ENCODE measurements around the gene KRTAP4-2. TPM values are rescaled to one million over a fixed set of nuclear protein-coding genes. Genes with fewer than 3 reads are reported as not detected.
"Not testable (repeated sequence)": the region's sequence is repeated elsewhere in the genome, so short reads cannot be mapped to it uniquely, and the experiment has no call there.

The KRTAP4-2 gene
- total RNA-seq, 1 donor from 2014 or later = not detected

DNA sequence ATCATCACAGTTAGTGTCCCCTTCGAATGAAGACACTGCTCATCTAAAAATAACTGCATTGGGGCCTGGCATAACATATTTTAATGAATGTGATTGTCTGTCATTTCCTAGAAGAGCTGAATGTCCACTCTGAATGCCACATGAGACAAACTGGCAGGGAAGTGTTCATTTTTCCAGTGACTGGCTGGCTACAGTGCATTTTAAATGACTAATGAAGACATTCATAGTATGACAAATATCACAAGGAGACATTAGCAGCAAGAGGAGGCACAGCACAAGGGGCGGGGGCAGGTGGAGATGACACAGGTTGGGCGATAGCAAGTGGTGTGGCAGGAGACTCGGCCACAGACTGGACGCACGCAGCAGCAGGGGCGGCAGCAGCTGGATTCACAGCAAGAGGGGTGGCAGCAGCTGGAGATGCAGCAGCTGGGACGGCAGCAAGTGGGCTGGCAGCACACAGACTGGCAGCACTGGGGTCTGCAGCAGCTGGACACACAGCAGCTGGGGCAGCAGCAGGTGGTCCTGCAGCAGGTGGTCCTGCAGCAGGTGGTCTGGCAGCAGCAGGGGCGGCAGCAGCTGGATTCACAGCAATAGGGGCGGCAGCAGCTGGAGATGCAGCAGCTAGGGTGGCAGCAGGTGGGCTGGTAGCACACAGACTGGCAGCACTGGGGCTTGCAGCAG is 28.9 kb downstream of the KRTAP4-2 start:
- H3K27me3 Mint-ChIP-seq; intact Hi-C loops (cut with micrococcal nuclease); H3K36me3 Mint-ChIP-seq (ENCODE audit: low read depth); H3K27ac Mint-ChIP-seq; H3K4me1 Mint-ChIP-seq; DNase-seq; H3K4me3 Mint-ChIP-seq; H3K9me3 Mint-ChIP-seq: not testable (repeated sequence)

- Mint-ChIP-seq H3K9me3 (peaks cover 10% of the 10 kb centered on the region), H3K27ac (no peak overlapping the region), H3K36me3 (ENCODE audit: low read depth) (no peaks in the 10 kb centered on the region), H3K27me3 (no peaks in the 10 kb centered on the region), H3K4me3 (no peak overlapping the region), H3K4me1 (no peaks in the 10 kb centered on the region)
- DNase-seq = no peak
- intact Hi-C loops (cut with micrococcal nuclease) = no loop called here
Observed at GRCh38 chr17:41147531-41148204, 30.4 kb downstream of the KRTAP4-2 start.

DNA sequence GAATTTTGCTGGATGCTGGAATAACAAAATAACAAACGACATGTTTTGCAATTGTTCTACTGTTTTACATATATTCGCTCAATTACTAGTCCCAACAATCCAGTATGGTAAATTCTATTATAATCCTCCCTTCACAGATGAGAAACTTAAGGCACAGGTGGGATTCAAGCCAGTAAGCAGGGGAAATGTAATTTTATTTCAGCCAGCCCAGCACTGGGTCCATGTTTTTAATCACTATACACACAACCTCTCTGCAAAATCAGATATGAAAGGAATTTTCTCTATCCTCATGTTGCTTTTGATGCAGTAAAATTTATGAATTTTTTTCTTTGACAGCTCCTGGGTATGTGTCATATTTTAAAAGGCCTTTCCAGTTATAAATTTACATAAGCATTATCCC is 32.8 kb downstream of the KRTAP4-2 start:
- intact Hi-C loops (cut with micrococcal nuclease) = no loop called here
- no peak for DNase-seq
- peaks cover 20% of the 10 kb centered on the region for H3K9me3 Mint-ChIP-seq

DNA sequence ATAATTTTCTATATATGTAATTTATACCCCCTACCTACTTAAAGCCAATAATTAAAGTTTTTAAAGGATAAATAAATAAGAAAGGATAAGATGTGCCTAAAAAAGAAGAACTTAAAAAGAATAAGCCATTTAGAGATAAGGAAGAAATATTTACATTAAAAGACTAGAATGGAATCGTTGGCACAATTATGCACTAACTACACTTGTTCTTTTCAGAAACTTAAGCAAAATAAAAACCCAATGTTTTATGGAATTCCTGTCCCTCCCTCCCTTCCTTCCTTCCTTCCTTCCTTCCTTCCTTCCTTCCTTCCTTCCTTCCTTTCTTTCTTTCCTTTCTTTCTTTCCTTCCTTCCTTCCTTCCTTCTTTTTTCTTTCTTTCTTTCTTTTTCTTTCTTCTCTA is 33.2 kb downstream of the KRTAP4-2 start:
- Mint-ChIP-seq H3K36me3 (ENCODE audit: low read depth) (no peaks in the 10 kb centered on the region), H3K4me1 (no peaks in the 10 kb centered on the region), H3K27ac (no peak overlapping the region), H3K4me3 (no peak overlapping the region), H3K9me3 (peaks cover 20% of the 10 kb centered on the region), H3K27me3 (no peaks in the 10 kb centered on the region)
- intact Hi-C loops (cut with micrococcal nuclease) = no loop called here
- no peak for DNase-seq

More for the DNA sequence above, 32.8 kb downstream of the KRTAP4-2 start:
- no peaks in the 10 kb centered on the region for H3K27me3 Mint-ChIP-seq
- H3K36me3 Mint-ChIP-seq (ENCODE audit: low read depth) = no peaks in the 10 kb centered on the region
- no peaks in the 10 kb centered on the region for H3K4me1 Mint-ChIP-seq
- H3K27ac Mint-ChIP-seq = no peak overlapping the region
- H3K4me3 Mint-ChIP-seq = no peak overlapping the region

- intact Hi-C loops (cut with micrococcal nuclease) = no loop called here
- peaks cover 3% of the 10 kb centered on the region for H3K27me3 Mint-ChIP-seq
- H3K27ac Mint-ChIP-seq = no peak overlapping the region
- no peak overlapping the region for H3K4me3 Mint-ChIP-seq
- H3K4me1 Mint-ChIP-seq = no peaks in the 10 kb centered on the region
- no peaks in the 10 kb centered on the region for H3K36me3 Mint-ChIP-seq (ENCODE audit: low read depth)
- no peak for DNase-seq
- peaks cover 27% of the 10 kb centered on the region for H3K9me3 Mint-ChIP-seq
Observed at GRCh38 chr17:41141361-41141760, 36.7 kb downstream of the KRTAP4-2 start.

DNA sequence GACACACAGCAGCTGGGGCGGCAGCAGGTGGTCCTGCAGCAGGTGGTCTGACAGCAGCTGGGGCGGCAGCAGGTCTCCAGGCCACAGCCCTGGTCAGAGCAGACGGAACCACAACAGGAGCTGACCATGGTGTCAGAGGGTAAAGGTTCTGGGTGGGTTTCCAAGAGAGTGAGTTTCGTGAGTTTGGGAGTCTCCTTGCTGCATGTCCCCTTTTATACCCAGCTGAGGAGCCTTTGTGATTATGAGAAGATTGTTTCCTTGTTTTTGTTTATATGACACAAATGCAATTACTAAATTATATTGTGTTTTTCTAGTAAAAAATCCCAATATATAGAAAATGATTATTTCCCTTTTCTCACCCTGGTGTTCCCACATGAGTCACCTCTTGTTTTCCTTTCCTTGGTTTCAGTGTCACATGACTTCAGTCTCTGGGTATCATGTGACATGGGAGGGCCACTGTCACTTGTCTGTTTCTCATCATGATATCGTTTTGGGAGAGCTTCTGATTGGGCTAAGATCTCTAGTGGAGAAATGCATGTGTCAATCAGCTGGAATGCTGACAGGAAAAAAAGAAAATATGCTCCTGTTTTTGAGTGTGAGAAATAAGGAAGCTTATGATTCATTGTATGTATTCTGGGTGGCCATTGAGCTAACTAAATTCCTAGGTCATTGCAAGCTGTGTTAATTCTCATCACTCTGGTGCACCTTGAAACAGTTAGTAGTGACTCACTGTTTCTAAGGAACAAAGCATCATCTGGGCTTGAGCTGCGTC is 37.5 kb downstream of the KRTAP4-2 start, which contains the start of gene KRTAP4-6:
Gene KRTAP4-6 (minus strand): TSS at position 185 of the 772 bp plus-strand sequence. CDS start 57 bp downstream, at position 128.
- intact Hi-C loops (cut with micrococcal nuclease) = no loop called here
- Mint-ChIP-seq H3K27me3 (peaks cover 3% of the 10 kb centered on the region), H3K27ac (no peak within 1 kb of the TSS), H3K9me3 (peaks cover 27% of the 10 kb centered on the region), H3K4me3 (no peak within 1 kb of the TSS), H3K4me1 (no peaks in the 10 kb centered on the region), H3K36me3 (ENCODE audit: low read depth) (no peaks in the 10 kb centered on the region)
- DNase-seq = no peak

DNA sequence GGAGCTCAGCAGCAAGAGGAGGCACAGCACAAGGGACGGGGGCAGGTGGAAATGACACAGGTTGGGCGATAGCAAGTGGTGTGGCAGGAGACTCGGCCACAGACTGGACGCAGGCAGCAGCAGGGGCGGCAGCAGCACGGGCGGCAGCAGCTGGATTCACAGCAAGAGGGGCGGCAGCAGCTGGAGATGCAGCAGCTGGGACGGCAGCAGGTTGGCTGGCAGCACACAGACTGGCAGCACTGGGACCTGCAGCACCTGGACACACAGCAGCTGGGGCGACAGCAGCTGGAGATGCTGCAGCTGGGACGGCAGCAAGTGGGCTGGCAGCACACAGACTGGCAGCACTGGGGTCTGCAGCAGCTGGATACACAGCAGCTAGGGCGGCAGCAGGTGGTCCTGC is 38.2 kb downstream of the KRTAP4-2 start:
- intact Hi-C loops (cut with micrococcal nuclease) = not testable (repeated sequence)

GRCh38 chr17:41133880-41134735 is 43.9 kb downstream of the KRTAP4-2 start:
- H3K4me1 Mint-ChIP-seq = no peaks in the 10 kb centered on the region
- H3K36me3 Mint-ChIP-seq (ENCODE audit: low read depth) = no peaks in the 10 kb centered on the region
- DNase-seq = no peak
- H3K27me3 Mint-ChIP-seq = peaks cover 3% of the 10 kb centered on the region
- intact Hi-C loops (cut with micrococcal nuclease) = no loop called here
- no peak overlapping the region for H3K27ac Mint-ChIP-seq
- no peak overlapping the region for H3K4me3 Mint-ChIP-seq
- H3K9me3 Mint-ChIP-seq = peaks cover 7% of the 10 kb centered on the region

More for the DNA sequence above, 38.2 kb downstream of the KRTAP4-2 start:
- not testable (repeated sequence) for H3K36me3 Mint-ChIP-seq (ENCODE audit: low read depth); H3K27ac Mint-ChIP-seq; H3K27me3 Mint-ChIP-seq; H3K4me1 Mint-ChIP-seq; DNase-seq; H3K4me3 Mint-ChIP-seq
- peaks cover 27% of the 10 kb centered on the region for H3K9me3 Mint-ChIP-seq

DNA sequence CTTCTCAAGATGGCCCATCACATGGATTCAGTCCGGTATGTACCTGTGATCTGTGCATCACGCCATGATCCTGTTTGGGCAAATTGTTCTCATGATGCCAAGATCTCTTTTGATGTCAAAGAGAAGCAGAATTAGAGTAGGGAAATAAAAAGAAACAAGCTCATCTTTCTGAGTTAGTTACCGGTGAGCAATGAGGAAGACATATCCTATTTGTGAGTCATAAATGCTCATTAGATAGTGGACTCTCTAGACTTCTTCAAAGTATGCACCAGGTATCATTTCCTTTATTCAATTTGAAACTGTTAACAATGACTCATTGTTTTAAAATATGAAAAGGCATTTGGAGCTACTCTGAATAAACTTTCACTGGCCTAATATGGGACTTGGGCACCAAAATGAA is 46.0 kb downstream of the KRTAP4-2 start:
- no peaks in the 10 kb centered on the region for H3K4me1 Mint-ChIP-seq

More for the DNA sequence above, 46.0 kb downstream of the KRTAP4-2 start:
- Mint-ChIP-seq H3K27me3 (no peaks in the 10 kb centered on the region), H3K27ac (no peak overlapping the region), H3K9me3 (no peaks in the 10 kb centered on the region), H3K4me3 (no peak overlapping the region), H3K36me3 (ENCODE audit: low read depth) (no peaks in the 10 kb centered on the region)
- DNase-seq = no peak
- intact Hi-C loops (cut with micrococcal nuclease) = no loop called here

Other genes starting within 250 kb of the KRTAP4-2 start
- gene KRT23, start 240.6 kb downstream of the KRTAP4-2 start, total RNA-seq = not detected in 2 replicates
- gene KRT39, start 211.3 kb downstream of the KRTAP4-2 start, total RNA-seq = not detected in 2 replicates
- gene KRT40, start 193.9 kb downstream of the KRTAP4-2 start, total RNA-seq = not detected in 2 replicates
- gene KRTAP3-3, start 184.1 kb downstream of the KRTAP4-2 start, total RNA-seq = not detected in 2 replicates
- not detected in 2 replicates for gene KRTAP3-2, start 178.3 kb downstream of the KRTAP4-2 start, total RNA-seq
- not detected in 2 replicates for gene KRTAP3-1, start 169.1 kb downstream of the KRTAP4-2 start, total RNA-seq
- gene KRTAP1-5, start 151.0 kb downstream of the KRTAP4-2 start, total RNA-seq = not detected in 2 replicates
- not detected in 2 replicates for gene KRTAP1-4, start 148.0 kb downstream of the KRTAP4-2 start, total RNA-seq
- gene KRTAP1-3, start 143.3 kb downstream of the KRTAP4-2 start, total RNA-seq = not detected in 2 replicates
- not detected in 2 replicates for gene KRTAP1-1, start 136.8 kb downstream of the KRTAP4-2 start, total RNA-seq
- gene KRTAP2-1, start 130.9 kb downstream of the KRTAP4-2 start, total RNA-seq = not detected in 2 replicates
- gene KRTAP2-2, start 123.0 kb downstream of the KRTAP4-2 start, total RNA-seq = not detected in 2 replicates
- gene KRTAP2-3, start 118.1 kb downstream of the KRTAP4-2 start, total RNA-seq = not detected in 2 replicates
- gene KRTAP2-4, start 112.3 kb downstream of the KRTAP4-2 start, total RNA-seq = not detected in 2 replicates
- not detected in 2 replicates for gene KRTAP4-7, start 94.1 kb downstream of the KRTAP4-2 start, total RNA-seq
- gene KRTAP4-8, start 80.1 kb downstream of the KRTAP4-2 start, total RNA-seq = not detected in 2 replicates
- not detected in 2 replicates for gene KRTAP4-16, start 76.0 kb downstream of the KRTAP4-2 start, total RNA-seq
- gene KRTAP4-9, start 72.8 kb downstream of the KRTAP4-2 start, total RNA-seq = not detected in 2 replicates
- gene KRTAP4-11, start 59.8 kb downstream of the KRTAP4-2 start, total RNA-seq = not detected in 2 replicates
- not detected in 2 replicates for gene KRTAP4-12, start 54.0 kb downstream of the KRTAP4-2 start, total RNA-seq
- gene KRTAP4-6, start 37.7 kb downstream of the KRTAP4-2 start, total RNA-seq = not detected in 2 replicates
- gene KRTAP4-5, start 28.4 kb downstream of the KRTAP4-2 start, total RNA-seq = not detected in 2 replicates
- not detected in 2 replicates for gene KRTAP4-4, start 17.5 kb downstream of the KRTAP4-2 start, total RNA-seq
- not detected in 2 replicates for gene KRTAP4-3, start 10.0 kb downstream of the KRTAP4-2 start, total RNA-seq
- not detected in 2 replicates for gene KRTAP4-1, start 6.7 kb upstream of the KRTAP4-2 start, total RNA-seq
- gene KRTAP9-1, start 11.7 kb upstream of the KRTAP4-2 start, total RNA-seq = not detected in 2 replicates
- gene KRTAP9-2, start 48.4 kb upstream of the KRTAP4-2 start, total RNA-seq = not detected in 2 replicates
- gene KRTAP9-3, start 54.2 kb upstream of the KRTAP4-2 start, total RNA-seq = not detected in 2 replicates
- not detected in 2 replicates for gene KRTAP9-8, start 59.8 kb upstream of the KRTAP4-2 start, total RNA-seq
- gene KRTAP9-4, start 71.5 kb upstream of the KRTAP4-2 start, total RNA-seq = not detected in 2 replicates
- gene KRTAP9-9, start 77.2 kb upstream of the KRTAP4-2 start, total RNA-seq = not detected in 2 replicates
- not detected in 2 replicates for gene KRTAP9-6, start 87.2 kb upstream of the KRTAP4-2 start, total RNA-seq
- not detected in 2 replicates for gene KRTAP9-7, start 97.5 kb upstream of the KRTAP4-2 start, total RNA-seq
- gene KRTAP29-1, start 124.6 kb upstream of the KRTAP4-2 start, total RNA-seq = not detected in 2 replicates
- gene KRTAP16-1, start 131.1 kb upstream of the KRTAP4-2 start, total RNA-seq = not detected in 2 replicates
- gene KRTAP17-1, start 137.5 kb upstream of the KRTAP4-2 start, total RNA-seq = not detected in 2 replicates
- gene KRT33A, start 172.6 kb upstream of the KRTAP4-2 start, total RNA-seq = not detected in 2 replicates
- gene KRT33B, start 191.6 kb upstream of the KRTAP4-2 start, total RNA-seq = not detected in 2 replicates
- gene KRT34, start 204.1 kb upstream of the KRTAP4-2 start, total RNA-seq = not detected in 2 replicates
- gene KRT31, start 219.4 kb upstream of the KRTAP4-2 start, total RNA-seq = not detected in 2 replicates
- gene KRT37, start 246.4 kb upstream of the KRTAP4-2 start, total RNA-seq = not detected in 2 replicates